Renal pelvis (tissue), 4 donors: ENCODE measurements around the gene PARD3. TPM values are rescaled to one million over a fixed set of nuclear protein-coding genes. Genes with fewer than 3 reads are reported as not detected.
"Not testable (repeated sequence)": the region's sequence is repeated elsewhere in the genome, so short reads cannot be mapped to it uniquely, and the experiment has no call there.

Experiments used
- DNase-seq: peaks from one replicate; pipeline ENCODE4 v3.0.0-alpha.2; 2013
- polyA plus RNA-seq, 3 donors: library from polyadenylated mRNA; unstranded; fragments of 120-200 nt; gene quantifications; one replicate each; pipeline ENCODE4 v1.2.1, GENCODE V29; 2013; ENCODE audit not compliant: insufficient read length in 3 of 3

The PARD3 gene
- polyA plus RNA-seq, 3 donors = 66.9 to 71.1 (median 71.1) TPM

- no peak for DNase-seq
Measured at GRCh38 chr10:34769899-34770298, 45.2 kb downstream of the PARD3 start.

GRCh38 chr10:34768972-34769330, 46.1 kb downstream of the PARD3 start:
- DNase-seq = no peak

- DNase-seq = no peak
Measured at GRCh38 chr10:34768261-34768971, 46.7 kb downstream of the PARD3 start.

GRCh38 chr10:34766811-34767494, 48.1 kb downstream of the PARD3 start:
- DNase-seq = no peak

DNA sequence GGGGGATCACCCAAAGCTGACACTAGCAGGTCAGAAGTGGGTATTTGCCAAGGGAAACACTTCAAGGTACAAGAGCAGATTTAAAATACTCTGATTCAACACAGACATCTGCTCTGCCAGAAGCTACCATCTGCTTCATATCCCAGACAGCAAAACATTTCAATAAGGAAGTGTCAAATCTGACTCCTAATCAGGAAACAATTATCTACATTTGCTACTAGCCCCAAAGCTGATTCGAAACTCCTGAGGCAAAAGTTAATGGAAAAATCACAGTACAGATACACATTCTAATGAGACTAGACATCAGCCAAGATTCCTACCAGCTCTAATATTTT, 48.9 kb downstream of the PARD3 start:
- DNase-seq = no peak

- DNase-seq = no peak
Measured at GRCh38 chr10:34764472-34764946, 50.6 kb downstream of the PARD3 start.

DNA sequence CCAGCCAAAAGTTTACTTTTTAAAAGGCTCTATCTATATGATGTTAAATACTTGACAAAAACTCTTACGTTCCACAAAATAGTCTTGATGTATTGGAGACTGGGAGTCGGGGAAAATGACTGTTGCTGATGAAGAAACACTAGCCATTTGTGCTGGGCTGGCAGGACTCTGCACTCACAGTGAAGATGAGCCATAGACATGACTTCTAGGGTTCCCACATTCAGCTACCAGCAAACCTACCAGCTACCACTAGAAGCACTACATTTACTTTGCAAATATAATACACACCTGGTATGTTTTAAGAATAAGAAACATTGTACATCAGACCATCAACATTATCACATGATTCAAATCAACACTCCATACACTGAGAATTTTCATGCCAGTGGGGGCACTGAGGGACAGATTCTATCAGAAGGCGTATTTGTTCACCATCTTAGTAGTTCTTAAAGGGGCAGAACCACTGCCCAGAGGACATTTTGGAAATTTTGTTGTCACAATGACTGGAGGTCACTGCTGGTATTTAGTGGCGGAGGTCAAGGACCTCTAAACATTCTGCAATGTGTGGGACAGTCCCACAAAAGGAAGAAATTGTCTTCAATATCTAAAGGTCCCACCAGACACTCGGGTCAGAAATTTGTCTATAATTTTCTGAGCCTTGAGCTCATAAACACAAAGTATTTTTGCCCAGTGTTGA, 52.3 kb downstream of the PARD3 start:
- no peak for DNase-seq

GRCh38 chr10:34762156-34762555, 52.9 kb downstream of the PARD3 start:
- DNase-seq = no peak

- no peak for DNase-seq
Measured at GRCh38 chr10:34761453-34761852, 53.6 kb downstream of the PARD3 start.

DNA sequence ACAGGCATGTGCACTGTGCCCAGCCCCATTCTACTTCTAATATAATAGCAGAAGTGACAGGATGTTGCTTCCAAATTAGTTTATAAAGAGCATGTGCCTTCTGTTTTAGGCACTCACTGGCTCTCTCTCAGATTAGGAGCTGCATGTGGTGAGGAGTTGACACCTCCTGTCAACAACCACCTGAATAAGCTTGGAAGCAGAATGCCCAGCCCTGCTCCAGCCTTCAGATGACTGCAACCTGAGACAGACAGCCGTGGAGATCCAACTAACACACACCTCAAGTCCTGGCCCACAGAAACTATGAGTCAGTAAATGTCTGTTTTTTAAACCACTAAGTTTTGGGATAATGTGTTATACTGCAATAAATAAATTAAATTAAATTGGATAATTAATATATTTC, 54.5 kb downstream of the PARD3 start:
- no peak for DNase-seq

DNA sequence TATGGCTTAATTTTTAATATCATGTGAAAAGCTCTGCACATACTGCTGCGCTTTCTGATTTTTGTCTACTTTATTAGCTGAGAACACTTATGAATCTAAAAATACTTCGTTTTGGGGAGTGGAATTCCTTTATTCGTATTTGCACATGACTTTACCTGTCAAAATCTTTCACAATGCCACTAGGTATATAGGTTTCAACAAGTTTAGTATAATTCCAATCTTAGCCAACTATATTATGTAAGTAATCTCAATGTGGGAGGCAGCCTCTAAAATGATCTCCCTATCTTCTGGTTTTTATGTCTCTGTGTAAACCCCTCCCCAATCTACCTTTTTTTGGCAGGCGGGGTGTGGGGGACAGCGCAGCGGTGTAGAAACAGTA, 55.3 kb downstream of the PARD3 start:
- DNase-seq = no peak

DNA sequence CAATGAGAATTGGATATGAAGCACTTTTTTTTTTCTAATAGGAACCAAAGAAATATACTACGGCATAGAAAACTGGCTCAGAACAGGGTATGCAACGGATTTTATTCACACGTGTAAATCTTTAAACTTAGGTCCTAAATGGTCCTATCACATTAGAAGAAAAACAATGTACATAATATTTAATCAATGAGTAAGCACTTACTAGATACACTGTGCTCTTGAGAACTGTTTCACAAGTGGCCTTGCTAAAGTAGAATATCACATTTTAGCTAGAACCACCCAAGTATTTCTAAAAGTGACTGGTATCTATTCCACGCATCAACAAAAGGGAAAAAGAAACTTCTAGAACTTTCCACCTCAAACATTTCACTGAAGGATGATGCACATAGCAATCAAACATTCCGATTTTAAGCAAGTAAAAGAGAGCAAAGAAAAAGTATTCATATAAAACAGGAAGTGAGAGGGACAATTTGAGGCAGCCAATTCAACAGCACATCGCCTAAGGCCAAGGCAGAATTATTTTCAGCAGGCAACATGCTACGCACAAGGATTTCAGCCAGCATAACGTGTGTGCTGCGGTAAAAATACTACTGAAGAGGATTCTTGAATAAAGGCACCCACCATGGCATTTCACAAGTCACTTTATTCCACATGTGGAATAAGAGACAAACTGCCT, 55.8 kb downstream of the PARD3 start:
- DNase-seq = no peak

DNA sequence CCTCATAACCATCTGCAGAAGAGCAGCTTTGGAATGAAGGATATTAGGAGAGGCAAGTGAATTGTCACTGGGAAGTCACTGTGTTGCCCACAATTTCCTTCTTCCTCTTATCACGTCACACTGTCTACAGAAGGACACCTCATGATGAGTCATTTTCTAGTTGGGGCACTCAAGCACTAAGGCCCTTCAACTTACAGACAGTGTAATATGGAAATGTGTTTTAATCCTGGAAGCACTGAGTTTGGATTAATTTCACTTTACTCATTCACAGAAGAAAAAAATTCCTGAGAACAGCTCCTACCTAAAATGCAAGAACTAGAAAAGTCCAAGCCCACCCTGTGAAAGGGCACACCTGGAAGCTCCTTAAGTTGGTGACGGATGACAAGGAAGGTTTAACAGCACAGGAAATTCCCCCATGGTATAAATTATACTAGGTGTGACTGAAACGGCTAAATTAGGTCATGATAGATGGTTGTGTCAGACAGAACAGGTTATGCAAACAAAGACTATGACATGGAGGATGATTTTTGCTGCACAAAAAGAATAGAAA, 56.6 kb downstream of the PARD3 start:
- DNase-seq = no peak

GRCh38 chr10:34757933-34758332, 57.2 kb downstream of the PARD3 start:
- DNase-seq = no peak

DNA sequence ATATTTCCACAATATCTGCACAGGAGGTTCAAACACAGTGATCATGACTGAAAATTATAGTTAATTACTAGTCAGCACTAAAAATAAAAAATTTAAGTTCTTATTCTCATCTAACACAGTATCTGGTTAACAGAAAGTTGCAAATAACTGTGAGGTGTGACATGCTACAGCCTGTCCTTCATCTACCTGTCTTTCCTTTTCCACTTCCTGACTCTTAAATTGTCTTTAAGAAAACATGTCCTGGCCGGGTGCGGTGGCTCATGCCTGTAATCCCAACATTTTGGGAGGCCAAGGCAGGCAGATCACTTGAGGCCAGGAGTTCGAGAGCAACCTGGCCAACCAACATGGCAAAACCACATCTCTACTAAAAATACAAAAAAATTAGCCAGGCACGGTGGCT, 57.9 kb downstream of the PARD3 start:
- DNase-seq = not testable (repeated sequence)

DNA sequence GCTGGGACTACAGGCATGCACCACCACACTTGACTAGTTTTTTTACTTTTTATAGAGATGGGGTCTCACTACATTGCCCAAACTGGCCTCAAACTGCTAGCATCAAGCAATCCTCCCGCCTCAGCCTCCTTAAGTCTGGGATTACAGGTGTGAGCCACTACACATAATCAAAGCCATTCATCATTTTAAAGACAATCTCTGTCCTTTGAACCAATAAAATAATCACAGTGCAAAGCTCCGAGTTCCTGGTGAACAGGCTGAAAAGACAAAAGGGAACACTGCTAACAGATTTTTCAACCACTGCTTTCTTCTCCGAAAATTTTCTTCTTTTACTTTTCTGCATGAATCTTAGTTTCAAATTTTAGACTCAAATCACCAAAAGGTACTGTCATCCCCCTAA, 58.5 kb downstream of the PARD3 start:
- no peak for DNase-seq

DNA sequence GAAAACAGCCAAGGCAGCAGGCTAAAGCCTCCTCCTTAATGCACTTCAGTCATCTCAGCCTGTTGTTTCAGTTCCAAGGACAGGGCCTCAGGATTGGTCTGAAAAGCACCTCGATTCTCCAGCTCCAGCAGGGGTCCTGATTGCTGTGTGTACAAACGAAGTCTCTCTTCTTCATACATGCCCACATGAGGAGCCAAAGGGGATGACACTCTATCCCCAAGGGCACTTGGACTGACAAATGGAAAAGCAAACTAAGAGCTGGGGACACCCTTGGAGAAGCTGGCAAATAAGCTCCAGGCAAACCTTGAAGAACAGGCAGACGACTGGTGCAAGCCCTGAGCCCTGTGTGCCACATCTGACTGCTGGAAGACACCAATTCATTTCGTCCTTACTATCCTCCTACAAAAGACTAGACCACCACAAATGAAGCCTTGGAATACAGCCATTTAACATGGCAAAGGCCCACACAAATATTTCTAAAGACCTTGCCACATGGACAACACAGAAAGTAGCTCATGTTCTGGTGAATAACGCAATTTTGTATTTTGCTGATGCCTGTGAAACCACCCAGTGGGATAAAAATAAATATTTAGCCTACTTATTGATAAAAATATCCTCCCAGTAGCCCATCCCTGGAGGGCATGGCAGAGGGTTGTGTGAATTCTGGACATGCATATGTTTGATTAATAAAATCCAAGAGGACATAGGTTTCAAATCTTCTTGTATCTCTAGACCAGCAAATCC, 61.9 kb downstream of the PARD3 start:
- no peak for DNase-seq

DNA sequence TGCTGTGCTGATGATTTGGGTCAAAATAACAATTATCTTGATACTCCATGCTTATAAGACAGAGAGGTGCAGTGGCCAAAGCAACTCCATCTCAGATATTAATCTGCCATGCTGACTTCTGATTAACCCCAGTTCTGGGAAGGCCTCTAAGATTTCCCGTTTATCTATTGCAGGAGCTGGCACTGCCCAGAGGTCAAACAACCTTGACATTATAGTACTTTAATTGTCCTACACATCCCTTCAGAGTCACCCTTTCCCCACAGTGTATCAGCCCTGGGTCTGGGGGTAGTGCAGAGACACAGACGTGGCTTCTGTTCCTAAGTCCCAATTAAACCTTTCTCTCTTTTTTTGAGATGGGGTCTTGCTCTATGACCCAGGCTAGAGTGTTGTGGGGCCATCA, 63.8 kb downstream of the PARD3 start:
- DNase-seq = no peak

GRCh38 chr10:34750795-34751194, 64.3 kb downstream of the PARD3 start:
- DNase-seq = not testable (repeated sequence)

DNA sequence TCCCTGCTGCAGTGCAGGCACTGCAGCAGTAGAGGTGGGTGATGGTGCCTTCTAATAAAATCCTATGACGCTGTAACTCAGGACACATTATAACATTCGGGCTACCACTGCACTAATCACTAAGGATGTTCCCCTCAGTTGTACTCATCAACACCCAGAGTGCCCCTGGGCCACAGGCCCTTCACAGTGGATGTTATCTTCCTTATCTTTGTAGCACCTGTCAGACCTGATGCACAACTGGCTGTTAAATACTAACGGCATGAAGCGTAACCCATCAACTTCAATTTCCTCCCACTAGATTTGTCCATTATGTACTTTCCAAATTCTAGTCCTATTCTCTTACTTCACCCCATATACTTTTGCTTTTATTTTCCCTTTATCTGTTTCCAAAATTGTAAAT, 66.3 kb downstream of the PARD3 start:
- no peak for DNase-seq

DNA sequence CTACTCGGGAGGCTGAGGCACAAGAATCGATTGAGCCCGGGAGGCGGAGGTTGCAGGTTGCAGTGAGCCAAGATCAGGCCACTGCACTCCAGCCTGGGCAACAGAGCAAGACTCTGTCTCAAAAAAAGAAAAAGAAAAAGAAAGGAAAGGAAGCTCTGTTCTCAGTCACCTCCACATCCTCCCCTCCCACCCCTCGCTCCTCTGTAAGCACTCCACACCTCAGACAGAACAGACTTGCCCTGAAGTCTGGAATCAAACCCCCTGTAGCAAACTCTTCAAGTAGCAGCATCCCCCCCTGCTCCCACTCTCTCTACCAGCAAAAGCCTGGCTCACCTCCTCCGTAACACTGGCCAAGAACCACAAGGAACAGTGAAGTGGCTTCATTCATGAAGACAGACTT, 66.7 kb downstream of the PARD3 start:
- DNase-seq = no peak

DNA sequence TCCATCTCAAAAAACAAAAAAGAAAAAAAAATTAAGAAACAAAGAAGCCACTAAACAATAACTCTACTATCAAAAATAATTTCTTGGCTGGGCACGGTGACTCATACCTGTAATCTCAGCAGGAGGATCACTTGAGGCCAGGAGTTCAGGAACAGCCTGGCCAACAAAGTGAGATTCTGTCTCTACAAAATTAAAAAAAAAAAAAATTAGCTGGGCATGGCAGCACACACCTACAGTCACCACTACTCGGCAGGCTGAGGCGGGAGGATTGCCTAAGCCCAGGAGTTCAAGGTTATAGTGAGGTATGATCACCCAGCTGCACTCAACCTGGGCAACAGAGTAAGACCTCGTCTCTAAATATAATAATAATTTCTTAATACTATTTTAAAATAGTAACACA, 69.0 kb downstream of the PARD3 start:
- DNase-seq = no peak
